A172 (cell line): Measurements from ENCODE around the gene URAD. TPM values are rescaled to one million over a fixed set of nuclear protein-coding genes. Genes with fewer than 3 reads are reported as not detected.

Experiments used
- DNase-seq: peaks from one replicate; pipeline ENCODE4 v3.0.0-alpha.2; 2015; ENCODE audit warnings: low spot score
- total RNA-seq: library from RNA; depleted of rRNA; stranded (reverse); fragments of >200 nt; shearing (Covaris generic); gene quantifications from 2 replicates; pipeline ENCODE4 v1.2.3, GENCODE V29; 2014; rRNA removed

The URAD gene
- total RNA-seq, 1 experiment from 2014 or later: not detected

- DNase-seq: no peak
Measured at GRCh38 chr13:27956576-27957300, 31.8 kb downstream of the URAD start.

GRCh38 chr13:27955014-27955591, 33.4 kb downstream of the URAD start:
- DNase-seq: no peak

- no peak for DNase-seq
Measured at GRCh38 chr13:27954406-27954851, 34.1 kb downstream of the URAD start.

GRCh38 chr13:27953676-27954405, 34.7 kb downstream of the URAD start:
- DNase-seq: no peak

- no peak for DNase-seq
Measured at GRCh38 chr13:27952876-27953675, 35.4 kb downstream of the URAD start.

- DNase-seq: no peak
Measured at GRCh38 chr13:27942972-27943371, 45.5 kb downstream of the URAD start.

DNA sequence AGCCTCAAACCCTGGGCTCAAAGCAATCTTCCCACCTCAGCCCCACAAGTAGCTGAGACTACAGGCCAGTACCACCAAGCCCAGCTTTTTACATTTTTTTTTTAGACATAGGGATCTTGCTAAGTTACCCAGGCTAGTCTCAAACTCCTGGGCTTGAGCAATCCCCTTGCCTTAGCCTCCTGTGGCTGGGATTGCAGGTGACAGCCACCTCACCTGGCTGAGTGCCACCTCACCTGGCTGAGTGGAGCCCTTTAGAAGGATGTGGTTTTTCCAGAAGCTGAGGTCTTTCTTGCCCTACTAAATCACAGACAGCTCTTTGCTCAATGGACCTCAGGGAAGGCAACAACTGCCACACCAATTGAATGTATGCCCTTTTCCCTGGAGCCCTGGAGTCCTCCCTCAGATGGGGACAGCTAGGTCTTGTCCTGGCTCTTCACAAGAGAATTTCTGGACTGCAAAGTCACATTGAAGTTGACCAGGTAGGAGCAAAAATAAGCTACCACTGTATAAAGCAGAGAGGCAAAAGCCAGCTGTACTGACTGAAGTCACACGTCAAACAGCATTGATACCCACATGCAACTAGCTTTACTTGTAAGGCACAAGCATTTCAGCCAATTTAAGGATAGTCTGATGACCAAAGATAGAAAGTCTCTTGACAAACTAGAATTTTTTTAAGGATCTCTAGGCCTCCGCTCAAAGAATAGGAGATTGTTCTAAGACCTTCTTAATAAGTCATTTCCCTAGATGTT, 54.7 kb downstream of the URAD start:
- no peak for DNase-seq

- DNase-seq: no peak
Measured at GRCh38 chr13:27933118-27933517, 55.4 kb downstream of the URAD start.

DNA sequence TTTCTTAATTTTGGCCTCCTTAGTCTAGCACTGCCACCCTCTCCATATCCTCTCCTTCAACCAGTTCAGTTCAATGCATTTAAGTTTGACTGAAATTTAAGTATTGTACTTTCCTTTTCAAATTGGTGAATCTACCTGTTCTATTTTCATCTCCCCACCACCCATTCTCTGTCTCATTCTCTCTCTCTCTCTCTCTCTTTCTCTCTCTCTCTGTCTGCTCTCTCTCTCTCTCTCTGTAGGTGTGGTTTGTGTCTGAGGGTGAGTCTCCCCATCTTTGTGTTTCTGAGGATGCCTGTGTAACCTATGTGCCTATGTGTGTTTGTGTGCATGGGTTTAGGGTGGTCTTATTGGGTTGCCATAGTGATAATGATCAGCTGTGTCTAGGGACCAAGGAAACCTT, 58.6 kb downstream of the URAD start:
- no peak for DNase-seq

- no peak for DNase-seq
Measured at GRCh38 chr13:27928805-27929753, 59.4 kb downstream of the URAD start.

- no peak for DNase-seq
Measured at GRCh38 chr13:27928353-27928804, 60.1 kb downstream of the URAD start.

Other genes starting within 250 kb of the URAD start
- gene GSX1, start 196.2 kb downstream of the URAD start, total RNA-seq: not detected in 2 replicates
- gene PDX1, start 68.7 kb downstream of the URAD start, total RNA-seq: 0.22 TPM in 1 of 2 replicates, not detected in the other
- gene CDX2, start 19.4 kb downstream of the URAD start, total RNA-seq: not detected in 2 replicates
- gene FLT3, start 111.9 kb upstream of the URAD start, total RNA-seq: 0.22 TPM in 1 of 2 replicates, not detected in the other
- 8.6 and 10.7 TPM in 2 replicates for gene PAN3, start 149.9 kb upstream of the URAD start, total RNA-seq